ENCODE measurements around the gene ANKRD53. TPM values are rescaled to one million over a fixed set of nuclear protein-coding genes. Genes with fewer than 3 reads are reported as not detected.
A peak's percentile ranks its signal among the peaks of the same experiment; 100 is the strongest.
"Not testable (repeated sequence)": the region's sequence is repeated elsewhere in the genome, so short reads cannot be mapped to it uniquely, and the experiment has no call there.

The ANKRD53 gene
- total RNA-seq, 1 experiment from 2014 or later: not detected

DNA sequence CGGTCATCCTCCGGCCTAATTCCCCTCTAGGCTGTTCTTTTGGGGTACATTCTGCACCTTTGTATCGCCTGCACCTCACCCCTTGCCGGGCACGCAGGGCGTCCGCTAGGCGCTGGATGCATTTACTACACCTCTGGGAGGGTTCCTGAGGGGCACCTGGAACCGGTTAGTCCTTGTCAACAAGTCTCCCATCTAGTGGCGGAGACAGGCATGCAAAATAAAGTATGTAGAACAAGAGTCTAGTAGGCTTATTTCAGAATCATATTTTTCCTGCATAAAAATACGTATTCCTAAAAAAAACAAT is 16.9 kb downstream of the ANKRD53 start:
- H3K4me2 ChIP-seq (ENCODE audit: low read depth, low read length, poor library complexity, severe bottlenecking): peak overlapping the region; percentile 82
- peaks cover 42% of the 10 kb centered on the region for H3K79me2 ChIP-seq (ENCODE audit: low read length)
- H3K9ac ChIP-seq (ENCODE audit: low read length): peak overlapping the region; percentile 74
- H4K20me1 ChIP-seq (ENCODE audit: insufficient read depth, low read depth, low read length): peaks cover 17% of the 10 kb centered on the region
- H3K36me3 ChIP-seq (ENCODE audit: insufficient read depth, low read length): peaks cover 16% of the 10 kb centered on the region; the same call in 1 of the 2 replicates
- peak; percentile 86 for DNase-seq
- no peaks in the 10 kb centered on the region for H3K9me3 ChIP-seq (ENCODE audit: low read length)
- peak overlapping the region; percentile 74 for H2AFZ ChIP-seq (ENCODE audit: low read length)
- no peaks in the 10 kb centered on the region for H3K9me2 ChIP-seq (replicated peaks; ENCODE audit: insufficient read depth, low read length)
- H3K4me3 ChIP-seq (ENCODE audit: low read length): peak overlapping the region; percentile 93
- H3K27me3 ChIP-seq (ENCODE audit: low read length): no peaks in the 10 kb centered on the region
- H3K27ac ChIP-seq (ENCODE audit: low read length): peak overlapping the region; percentile 64
- peaks cover 24% of the 10 kb centered on the region for H3K4me1 ChIP-seq (ENCODE audit: low read length)

DNA sequence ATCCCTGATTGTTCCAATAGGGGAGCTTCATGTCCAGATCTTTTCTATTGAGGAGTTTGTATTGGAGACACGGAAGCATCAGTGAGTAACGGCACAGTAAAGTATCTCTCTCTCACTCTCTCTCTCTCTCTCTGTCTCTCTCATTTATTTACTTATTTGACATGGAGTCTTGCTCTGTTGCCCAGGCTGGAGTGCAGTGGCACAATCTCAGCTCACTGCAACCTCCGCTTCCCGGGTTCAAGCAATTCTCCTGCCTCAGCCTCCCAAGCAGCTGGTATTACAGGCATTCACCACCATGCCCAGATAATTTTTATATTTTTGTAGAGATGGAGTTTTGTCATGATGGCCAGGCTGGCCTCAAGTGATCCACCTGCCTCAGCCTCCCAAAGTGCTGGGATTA is 20.5 kb downstream of the ANKRD53 start:
- H3K9me2 ChIP-seq (replicated peaks; ENCODE audit: insufficient read depth, low read length); H3K27me3 ChIP-seq (ENCODE audit: low read length); H2AFZ ChIP-seq (ENCODE audit: low read length); H3K9me3 ChIP-seq (ENCODE audit: low read length); H3K4me3 ChIP-seq (ENCODE audit: low read length); H3K9ac ChIP-seq (ENCODE audit: low read length); H3K27ac ChIP-seq (ENCODE audit: low read length); H3K36me3 ChIP-seq (ENCODE audit: insufficient read depth, low read length); H4K20me1 ChIP-seq (ENCODE audit: insufficient read depth, low read depth, low read length); H3K4me2 ChIP-seq (ENCODE audit: low read depth, low read length, poor library complexity, severe bottlenecking); DNase-seq: not testable (repeated sequence)
- Histone ChIP-seq H3K4me1 (ENCODE audit: low read length) (peaks cover 23% of the 10 kb centered on the region), H3K79me2 (ENCODE audit: low read length) (peaks cover 11% of the 10 kb centered on the region)

DNA sequence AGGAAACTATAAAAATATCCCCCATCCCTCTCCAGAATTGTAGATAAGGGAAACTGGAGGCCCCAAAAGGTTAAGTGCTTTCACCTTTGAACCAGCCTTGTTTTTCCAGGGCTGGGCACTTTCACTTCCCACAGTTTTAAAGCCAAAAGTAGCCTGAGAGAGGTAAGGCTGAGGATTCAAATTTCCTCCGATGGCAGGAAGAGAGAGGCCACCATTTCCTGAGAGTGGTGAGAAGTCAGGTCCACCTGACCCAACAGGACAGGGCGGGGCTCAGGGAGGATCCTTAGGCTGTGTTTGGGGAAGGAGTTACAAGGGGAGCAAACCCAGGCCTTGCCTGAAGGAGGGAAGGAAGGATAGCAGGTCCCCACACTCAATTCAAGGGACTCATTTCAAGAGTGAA is 20.9 kb downstream of the ANKRD53 start:
- DNase-seq: no peak
- H3K36me3 ChIP-seq (ENCODE audit: insufficient read depth, low read length): no peaks in the 10 kb centered on the region
- H3K9me3 ChIP-seq (ENCODE audit: low read length): no peaks in the 10 kb centered on the region
- no peak overlapping the region for H3K4me3 ChIP-seq (ENCODE audit: low read length)
- no peak overlapping the region for H3K27ac ChIP-seq (ENCODE audit: low read length)
- H3K9ac ChIP-seq (ENCODE audit: low read length): no peak overlapping the region
- H3K9me2 ChIP-seq (replicated peaks; ENCODE audit: insufficient read depth, low read length): no peaks in the 10 kb centered on the region
- H3K4me2 ChIP-seq (ENCODE audit: low read depth, low read length, poor library complexity, severe bottlenecking): no peak overlapping the region
- peaks cover 6% of the 10 kb centered on the region for H3K79me2 ChIP-seq (ENCODE audit: low read length)
- peak overlapping the region; percentile 33; the same call in 1 of the 2 replicates for H2AFZ ChIP-seq (ENCODE audit: low read length)
- peaks cover 23% of the 10 kb centered on the region for H3K4me1 ChIP-seq (ENCODE audit: low read length)
- H4K20me1 ChIP-seq (ENCODE audit: insufficient read depth, low read depth, low read length): peaks cover under 1% of the 10 kb centered on the region; the same call in 1 of the 2 replicates
- H3K27me3 ChIP-seq (ENCODE audit: low read length): no peaks in the 10 kb centered on the region

DNA sequence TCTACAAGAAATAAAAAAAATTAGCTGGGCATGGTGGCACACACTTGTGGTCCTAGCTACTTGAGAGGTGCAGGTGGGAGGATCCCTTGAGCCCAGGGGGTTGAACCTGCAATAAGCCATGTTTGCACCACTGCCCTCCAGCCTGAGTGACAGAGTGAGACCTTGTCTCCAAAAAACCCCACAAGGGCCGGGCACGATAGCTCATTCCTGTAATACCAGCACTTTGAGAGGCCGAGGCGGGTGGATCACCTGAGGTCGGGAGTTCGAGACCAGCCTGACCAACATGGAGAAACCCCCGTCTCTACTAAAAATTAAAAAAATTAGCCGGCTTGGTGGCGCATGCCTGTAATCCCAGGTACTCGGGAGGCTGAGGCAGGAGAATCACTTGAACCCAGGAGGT is 21.5 kb downstream of the ANKRD53 start:
- H2AFZ ChIP-seq (ENCODE audit: low read length); H3K27me3 ChIP-seq (ENCODE audit: low read length); H3K79me2 ChIP-seq (ENCODE audit: low read length); H3K36me3 ChIP-seq (ENCODE audit: insufficient read depth, low read length); DNase-seq; H3K9me2 ChIP-seq (replicated peaks; ENCODE audit: insufficient read depth, low read length); H4K20me1 ChIP-seq (ENCODE audit: insufficient read depth, low read depth, low read length); H3K27ac ChIP-seq (ENCODE audit: low read length); H3K9ac ChIP-seq (ENCODE audit: low read length); H3K9me3 ChIP-seq (ENCODE audit: low read length); H3K4me3 ChIP-seq (ENCODE audit: low read length): not testable (repeated sequence)
- H3K4me1 ChIP-seq (ENCODE audit: low read length): peaks cover 23% of the 10 kb centered on the region
- peak overlapping the region; percentile 93 for H3K4me2 ChIP-seq (ENCODE audit: low read depth, low read length, poor library complexity, severe bottlenecking)

DNA sequence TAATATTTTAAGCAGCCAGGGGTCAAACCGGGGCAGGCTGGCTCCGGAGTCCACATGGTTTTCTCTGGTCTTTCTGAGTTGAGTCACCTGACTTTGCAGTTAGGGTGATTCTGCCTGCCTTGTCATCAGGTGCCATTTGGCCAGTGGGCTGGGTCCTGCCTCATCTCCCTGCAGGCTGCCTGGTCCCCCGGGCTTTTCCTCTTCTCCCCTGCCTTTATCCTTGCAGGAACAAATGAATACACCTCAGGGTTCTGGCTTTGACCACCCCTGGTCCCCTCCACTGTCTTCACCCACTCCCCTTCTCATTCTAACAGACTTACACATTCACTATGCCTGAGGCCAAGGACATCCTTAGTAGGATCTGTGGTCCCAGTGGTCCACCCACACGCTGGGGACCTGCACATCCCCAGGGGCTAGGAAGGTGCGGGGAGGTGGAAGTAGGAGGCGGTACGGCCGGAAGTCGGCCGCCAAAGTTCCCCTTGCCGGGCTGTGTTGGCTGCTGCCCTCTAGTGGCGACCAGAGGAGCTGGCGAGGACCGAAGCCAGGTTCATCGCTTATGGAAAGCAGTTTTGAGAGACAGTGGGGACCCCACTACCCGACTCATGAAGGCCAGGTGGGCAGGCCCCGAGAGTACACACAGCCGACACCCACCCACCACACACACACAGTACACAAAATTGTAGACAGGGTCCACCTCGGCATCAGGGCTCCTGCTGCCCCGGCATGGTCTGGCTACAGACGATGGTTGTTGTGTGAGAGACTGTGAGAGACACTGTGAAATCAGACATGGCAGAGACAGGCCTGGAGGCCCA is 22.6 kb downstream of the ANKRD53 start:
- Histone ChIP-seq H3K79me2 (ENCODE audit: low read length) (peaks cover 4% of the 10 kb centered on the region; the same call in 1 of the 2 replicates), H3K27me3 (ENCODE audit: low read length) (no peaks in the 10 kb centered on the region), H3K4me1 (ENCODE audit: low read length) (peaks cover 15% of the 10 kb centered on the region), H3K4me2 (ENCODE audit: low read depth, low read length, poor library complexity, severe bottlenecking) (peak overlapping the region; percentile 93), H3K4me3 (ENCODE audit: low read length) (peak overlapping the region; percentile 81), H3K27ac (ENCODE audit: low read length) (no peak overlapping the region), H3K9ac (ENCODE audit: low read length) (peak overlapping the region; percentile 80), H3K36me3 (ENCODE audit: insufficient read depth, low read length) (no peaks in the 10 kb centered on the region), H3K9me2 (replicated peaks; ENCODE audit: insufficient read depth, low read length) (no peaks in the 10 kb centered on the region), H2AFZ (ENCODE audit: low read length) (peak overlapping the region; percentile 96), H3K9me3 (ENCODE audit: low read length) (no peaks in the 10 kb centered on the region), H4K20me1 (ENCODE audit: insufficient read depth, low read depth, low read length) (no peaks in the 10 kb centered on the region)
- peak; percentile 95 for DNase-seq

DNA sequence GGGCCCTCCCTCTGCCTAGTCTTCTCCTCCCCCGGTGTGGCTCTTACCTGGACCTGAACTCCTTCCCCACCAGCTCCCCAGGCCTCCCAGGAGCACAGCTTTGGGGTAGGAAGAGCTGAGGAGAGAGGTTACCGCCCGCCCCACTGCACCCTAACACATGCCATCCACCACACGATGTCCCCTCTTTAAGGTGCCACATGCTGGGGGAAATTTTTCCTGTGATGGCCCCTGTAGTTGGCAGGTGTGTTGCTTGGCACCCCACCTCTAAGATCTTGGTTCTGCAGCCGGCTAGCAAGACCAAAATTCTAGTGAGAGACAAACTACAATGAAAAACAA is 23.1 kb downstream of the ANKRD53 start:
- H2AFZ ChIP-seq (ENCODE audit: low read length): peak overlapping the region; percentile 96
- peak overlapping the region; percentile 80 for H3K9ac ChIP-seq (ENCODE audit: low read length)
- no peaks in the 10 kb centered on the region for H3K27me3 ChIP-seq (ENCODE audit: low read length)
- H3K27ac ChIP-seq (ENCODE audit: low read length): no peak overlapping the region
- peaks cover 13% of the 10 kb centered on the region for H3K4me1 ChIP-seq (ENCODE audit: low read length)
- no peak for DNase-seq
- H3K4me3 ChIP-seq (ENCODE audit: low read length): peak overlapping the region; percentile 81; the same call in 1 of the 2 replicates
- H3K9me3 ChIP-seq (ENCODE audit: low read length): no peaks in the 10 kb centered on the region
- H3K4me2 ChIP-seq (ENCODE audit: low read depth, low read length, poor library complexity, severe bottlenecking): peak overlapping the region; percentile 93
- peaks cover 4% of the 10 kb centered on the region; the same call in 1 of the 2 replicates for H3K79me2 ChIP-seq (ENCODE audit: low read length)
- H3K36me3 ChIP-seq (ENCODE audit: insufficient read depth, low read length): no peaks in the 10 kb centered on the region
- no peaks in the 10 kb centered on the region for H4K20me1 ChIP-seq (ENCODE audit: insufficient read depth, low read depth, low read length)
- no peaks in the 10 kb centered on the region for H3K9me2 ChIP-seq (replicated peaks; ENCODE audit: insufficient read depth, low read length)

DNA sequence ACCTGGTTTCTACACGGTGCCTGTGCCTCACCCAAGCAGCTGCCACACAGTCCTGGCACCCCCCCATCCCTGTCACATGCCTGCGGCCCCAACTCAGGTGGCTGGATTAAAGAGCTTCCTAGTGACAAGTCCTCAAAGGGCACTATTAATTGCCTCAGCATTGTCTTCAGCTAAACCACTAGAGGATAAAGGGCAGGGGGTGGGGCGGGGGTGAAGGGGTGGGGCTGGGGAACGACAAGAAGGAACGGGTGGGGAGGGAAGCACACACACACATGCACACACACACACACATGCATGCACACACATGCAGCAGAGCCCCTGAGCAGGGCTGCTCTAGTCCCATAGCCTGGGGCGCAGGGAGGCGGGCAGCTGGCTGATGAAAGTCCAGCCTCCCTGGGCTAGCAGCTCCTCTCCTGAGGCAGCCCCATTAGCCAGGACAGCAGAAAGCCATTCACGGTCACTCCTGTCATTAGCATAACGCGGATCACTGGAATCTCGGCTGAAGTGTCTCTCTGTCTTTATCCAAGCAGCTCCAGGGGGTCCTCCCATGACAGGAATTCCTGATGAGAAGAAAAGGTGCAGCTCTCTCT is 23.6 kb downstream of the ANKRD53 start:
- H3K9me2 ChIP-seq (replicated peaks; ENCODE audit: insufficient read depth, low read length): no peaks in the 10 kb centered on the region
- no peak overlapping the region for H3K9ac ChIP-seq (ENCODE audit: low read length)
- peak overlapping the region; percentile 96; the same call in 1 of the 2 replicates for H2AFZ ChIP-seq (ENCODE audit: low read length)
- no peak for DNase-seq
- H3K79me2 ChIP-seq (ENCODE audit: low read length): peaks cover 4% of the 10 kb centered on the region; the same call in 1 of the 2 replicates
- H3K4me3 ChIP-seq (ENCODE audit: low read length): no peak overlapping the region
- H4K20me1 ChIP-seq (ENCODE audit: insufficient read depth, low read depth, low read length): no peaks in the 10 kb centered on the region
- H3K27ac ChIP-seq (ENCODE audit: low read length): no peak overlapping the region
- no peak overlapping the region for H3K4me2 ChIP-seq (ENCODE audit: low read depth, low read length, poor library complexity, severe bottlenecking)
- H3K9me3 ChIP-seq (ENCODE audit: low read length): no peaks in the 10 kb centered on the region
- H3K4me1 ChIP-seq (ENCODE audit: low read length): peaks cover 13% of the 10 kb centered on the region
- H3K27me3 ChIP-seq (ENCODE audit: low read length): no peaks in the 10 kb centered on the region
- H3K36me3 ChIP-seq (ENCODE audit: insufficient read depth, low read length): no peaks in the 10 kb centered on the region

DNA sequence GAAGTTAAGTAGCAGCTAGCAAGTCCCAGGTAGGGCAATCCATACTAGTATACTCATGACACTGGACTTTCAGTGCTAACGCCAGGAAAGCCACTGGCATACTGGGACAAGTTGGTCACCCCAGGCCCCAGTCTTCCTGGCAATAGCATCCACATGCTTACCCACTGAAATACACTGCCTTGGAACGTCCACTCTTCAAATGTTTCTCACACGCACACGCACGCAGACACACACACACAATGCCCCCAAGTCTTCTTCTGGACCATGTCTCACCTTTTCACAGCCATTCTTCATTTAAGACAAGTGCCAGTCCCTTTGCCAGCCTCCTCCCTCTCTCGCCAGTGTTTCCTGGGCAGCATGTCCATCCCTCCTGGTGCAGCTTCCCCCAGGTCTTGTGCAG is 25.0 kb downstream of the ANKRD53 start:
- Histone ChIP-seq H4K20me1 (ENCODE audit: insufficient read depth, low read depth, low read length) (no peaks in the 10 kb centered on the region), H3K9ac (ENCODE audit: low read length) (no peak overlapping the region), H3K27ac (ENCODE audit: low read length) (no peak overlapping the region), H3K36me3 (ENCODE audit: insufficient read depth, low read length) (no peaks in the 10 kb centered on the region), H3K4me1 (ENCODE audit: low read length) (peaks cover 13% of the 10 kb centered on the region), H3K79me2 (ENCODE audit: low read length) (peaks cover 4% of the 10 kb centered on the region; the same call in 1 of the 2 replicates), H3K4me3 (ENCODE audit: low read length) (no peak overlapping the region), H3K9me2 (replicated peaks; ENCODE audit: insufficient read depth, low read length) (no peaks in the 10 kb centered on the region), H3K27me3 (ENCODE audit: low read length) (no peaks in the 10 kb centered on the region), H2AFZ (ENCODE audit: low read length) (no peak overlapping the region), H3K9me3 (ENCODE audit: low read length) (no peaks in the 10 kb centered on the region), H3K4me2 (ENCODE audit: low read depth, low read length, poor library complexity, severe bottlenecking) (no peak overlapping the region)
- DNase-seq: no peak

Measured in Karpas-422 (cell line).